HEK293 (cell line): Measurements from ENCODE around the gene MAP3K5.

Source experiments
- CTCF ChIP-seq: fragments of 450-650 bp; formaldehyde crosslinking; IDR thresholded peaks from 2 replicates; pipeline ENCODE4 v1.5.1; 2016; ENCODE audit warnings: missing biosample characterization, missing genetic modification characterization
- GLIS2 ChIP-seq: fragments of 450-650 bp; formaldehyde crosslinking; IDR thresholded peaks from 2 replicates; pipeline ENCODE4 v1.5.1; 2016; ENCODE audit warnings: missing biosample characterization, missing genetic modification characterization
- HOXA7 ChIP-seq: sonication (generic); formaldehyde crosslinking; IDR thresholded peaks from 2 replicates; pipeline ENCODE4 v1.8.1; 2022; ENCODE audit warnings: missing genetic modification reagents, borderline replicate concordance
- MYNN ChIP-seq: fragments of 450-650 bp; formaldehyde crosslinking; IDR thresholded peaks from 2 replicates; pipeline ENCODE4 v1.5.1; 2016; ENCODE audit warnings: missing biosample characterization, missing genetic modification characterization, borderline replicate concordance
- ZNF10 ChIP-seq: fragments of 450-650 bp; formaldehyde crosslinking; IDR thresholded peaks from 2 replicates; pipeline ENCODE4 v1.5.1; 2017; ENCODE audit warnings: missing biosample characterization, missing genetic modification characterization
- ZNF140 ChIP-seq: fragments of 450-650 bp; formaldehyde crosslinking; IDR thresholded peaks from 2 replicates; pipeline ENCODE4 v1.5.1; 2016; ENCODE audit warnings: missing biosample characterization, missing genetic modification characterization
- ZNF16 ChIP-seq: fragments of 450-650 bp; formaldehyde crosslinking; IDR thresholded peaks from 2 replicates; pipeline ENCODE4 v1.5.1; 2016; ENCODE audit warnings: low read depth, missing biosample characterization, missing genetic modification characterization
- ZNF292 ChIP-seq: fragments of 450-650 bp; formaldehyde crosslinking; IDR thresholded peaks from 2 replicates; pipeline ENCODE4 v1.5.1; 2016; ENCODE audit warnings: low read depth, missing biosample characterization, missing genetic modification characterization, borderline replicate concordance
- ZNF335 ChIP-seq: fragments of 450-650 bp; formaldehyde crosslinking; conservative IDR thresholded peaks from 2 replicates; pipeline ENCODE4 v1.5.1; 2016; ENCODE audit warnings: missing biosample characterization, missing genetic modification characterization
- ZNF549 ChIP-seq: fragments of 450-650 bp; IDR thresholded peaks from 2 replicates; pipeline ENCODE4 v1.5.1; 2018; ENCODE audit warnings: missing biosample characterization, missing genetic modification characterization, mild to moderate bottlenecking, inconsistent platforms, moderate library complexity
- TF ChIP-seq, protein P1 (sequence below): fragments of 450-650 bp; formaldehyde crosslinking; IDR thresholded peaks from 2 replicates; pipeline ENCODE4 v1.5.1; 2016; ENCODE audit warnings: missing biosample characterization, missing genetic modification characterization
- TF ChIP-seq, protein P2 (sequence below): fragments of 450-650 bp; formaldehyde crosslinking; IDR thresholded peaks from 2 replicates; pipeline ENCODE4 v1.5.1; 2016; ENCODE audit warnings: missing biosample characterization, missing genetic modification characterization

DNA sequence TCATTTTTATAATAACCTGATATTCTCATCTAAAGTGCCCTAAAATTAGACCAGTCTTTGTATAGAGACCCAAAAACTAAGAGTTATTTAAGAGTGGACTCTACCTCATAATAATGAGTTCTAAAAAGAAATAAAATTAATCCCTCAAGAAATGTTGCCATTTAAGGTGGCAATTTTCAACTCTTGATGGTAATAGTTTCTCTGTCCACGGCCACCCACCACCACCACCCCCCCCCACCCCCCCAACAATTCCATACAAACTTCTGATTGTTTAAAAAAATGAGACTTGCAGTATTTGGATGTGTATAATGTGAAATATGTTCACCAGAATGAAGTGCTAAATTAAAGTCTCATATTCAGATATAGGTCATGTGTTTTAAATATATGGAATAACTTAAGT lies 244.4 kb downstream of the MAP3K5 start:
- TF ChIP-seq ZNF10 = no peak
- TF ChIP-seq MYNN (tag by site-specific recombination) = no peak
- no peak for TF ChIP-seq CTCF
- TF ChIP-seq ZNF16 = no peak
- TF ChIP-seq ZNF335 (tag by site-specific recombination) = no peak
- no peak for TF ChIP-seq ZNF140 (tag by site-specific recombination)
- no peak for TF ChIP-seq GLIS2 (tag by site-specific recombination)
- TF ChIP-seq, protein P1, sequence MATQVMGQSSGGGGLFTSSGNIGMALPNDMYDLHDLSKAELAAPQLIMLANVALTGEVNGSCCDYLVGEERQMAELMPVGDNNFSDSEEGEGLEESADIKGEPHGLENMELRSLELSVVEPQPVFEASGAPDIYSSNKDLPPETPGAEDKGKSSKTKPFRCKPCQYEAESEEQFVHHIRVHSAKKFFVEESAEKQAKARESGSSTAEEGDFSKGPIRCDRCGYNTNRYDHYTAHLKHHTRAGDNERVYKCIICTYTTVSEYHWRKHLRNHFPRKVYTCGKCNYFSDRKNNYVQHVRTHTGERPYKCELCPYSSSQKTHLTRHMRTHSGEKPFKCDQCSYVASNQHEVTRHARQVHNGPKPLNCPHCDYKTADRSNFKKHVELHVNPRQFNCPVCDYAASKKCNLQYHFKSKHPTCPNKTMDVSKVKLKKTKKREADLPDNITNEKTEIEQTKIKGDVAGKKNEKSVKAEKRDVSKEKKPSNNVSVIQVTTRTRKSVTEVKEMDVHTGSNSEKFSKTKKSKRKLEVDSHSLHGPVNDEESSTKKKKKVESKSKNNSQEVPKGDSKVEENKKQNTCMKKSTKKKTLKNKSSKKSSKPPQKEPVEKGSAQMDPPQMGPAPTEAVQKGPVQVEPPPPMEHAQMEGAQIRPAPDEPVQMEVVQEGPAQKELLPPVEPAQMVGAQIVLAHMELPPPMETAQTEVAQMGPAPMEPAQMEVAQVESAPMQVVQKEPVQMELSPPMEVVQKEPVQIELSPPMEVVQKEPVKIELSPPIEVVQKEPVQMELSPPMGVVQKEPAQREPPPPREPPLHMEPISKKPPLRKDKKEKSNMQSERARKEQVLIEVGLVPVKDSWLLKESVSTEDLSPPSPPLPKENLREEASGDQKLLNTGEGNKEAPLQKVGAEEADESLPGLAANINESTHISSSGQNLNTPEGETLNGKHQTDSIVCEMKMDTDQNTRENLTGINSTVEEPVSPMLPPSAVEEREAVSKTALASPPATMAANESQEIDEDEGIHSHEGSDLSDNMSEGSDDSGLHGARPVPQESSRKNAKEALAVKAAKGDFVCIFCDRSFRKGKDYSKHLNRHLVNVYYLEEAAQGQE (tag by site-specific recombination) = no peak
- no peak for TF ChIP-seq ZNF292 (tag by site-specific recombination)
- no peak for TF ChIP-seq ZNF549 (tag by site-specific recombination)
- no peak for TF ChIP-seq HOXA7 (CRISPR knock-in tag)
- TF ChIP-seq, protein P2, sequence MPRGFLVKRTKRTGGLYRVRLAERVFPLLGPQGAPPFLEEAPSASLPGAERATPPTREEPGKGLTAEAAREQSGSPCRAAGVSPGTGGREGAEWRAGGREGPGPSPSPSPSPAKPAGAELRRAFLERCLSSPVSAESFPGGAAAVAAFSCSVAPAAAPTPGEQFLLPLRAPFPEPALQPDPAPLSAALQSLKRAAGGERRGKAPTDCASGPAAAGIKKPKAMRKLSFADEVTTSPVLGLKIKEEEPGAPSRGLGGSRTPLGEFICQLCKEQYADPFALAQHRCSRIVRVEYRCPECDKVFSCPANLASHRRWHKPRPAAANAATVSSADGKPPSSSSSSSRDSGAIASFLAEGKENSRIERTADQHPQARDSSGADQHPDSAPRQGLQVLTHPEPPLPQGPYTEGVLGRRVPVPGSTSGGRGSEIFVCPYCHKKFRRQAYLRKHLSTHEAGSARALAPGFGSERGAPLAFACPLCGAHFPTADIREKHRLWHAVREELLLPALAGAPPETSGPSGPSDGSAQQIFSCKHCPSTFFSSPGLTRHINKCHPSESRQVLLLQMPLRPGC (tag by site-specific recombination) = no peak
